Peyer's patch (tissue), 4 donors: ENCODE data around the gene APRT. TPM values are rescaled to one million over a fixed set of nuclear protein-coding genes. Genes with fewer than 3 reads are reported as not detected.

ENCODE experiments used
- DNase-seq, 3 donors: peaks; one replicate each; pipeline ENCODE4 v3.0.0-alpha.2; 2017 to 2019
- H3K27ac ChIP-seq, 4 donors: fragments of 200-600 bp; sonication (generic); one replicate each; pipeline ENCODE4 v1.5.1; 2016 to 2019
- H3K27me3 ChIP-seq, 2 donors: fragments of 200-600 bp; sonication (generic); one replicate each; pipeline ENCODE4 v1.5.1; 2019
- H3K36me3 ChIP-seq, 3 donors: fragments of 200-600 bp; sonication (generic); one replicate each; pipeline ENCODE4 v1.5.1; 2016 to 2019
- H3K4me1 ChIP-seq, 4 donors: fragments of 200-600 bp; sonication (generic); one replicate each; pipeline ENCODE4 v1.5.1; 2016 to 2019
- H3K4me3 ChIP-seq, 4 donors: fragments of 200-600 bp; sonication (generic); 1 replicate in 3 of 4; 2 replicates in 1 of 4; pipeline ENCODE4 v1.5.1; 2016 to 2019; ENCODE audit warnings: mild to moderate bottlenecking in 1 of 4
- H3K9me3 ChIP-seq, 4 donors: fragments of 200-600 bp; sonication (generic); one replicate each; pipeline ENCODE4 v1.5.1; 2016 to 2019; ENCODE audit warnings: mild to moderate bottlenecking in 1 of 4
- CTCF ChIP-seq, 6 experiments: fragments of 450-650 bp in 4 of 6; fragments of 200-600 bp in 2 of 6; sonication (generic) in 1 of 6; IDR thresholded peaks; one replicate each; pipeline ENCODE4 v1.5.1; 2017 to 2019; ENCODE audit warnings: antibody characterized with exemption in 6 of 6, mild to moderate bottlenecking in 3 of 6, moderate library complexity in 1 of 6
- POLR2A ChIP-seq, 2 donors: fragments of 450-650 bp; IDR thresholded peaks; one replicate each; pipeline ENCODE4 v1.5.1; 2017; ENCODE audit warnings: antibody characterized with exemption in 2 of 2, mild to moderate bottlenecking in 2 of 2, moderate library complexity in 2 of 2
- total RNA-seq, 4 donors: library from RNA; depleted of rRNA; stranded (reverse); fragments of >200 nt; gene quantifications; one replicate each; pipeline ENCODE4 v1.1.0, GENCODE V29; 2016

The APRT gene
- total RNA-seq, 4 donors from 2014 or later = 109 to 190 (median 122) TPM

GRCh38 chr16:88812513-88813268, 963 bp upstream of the APRT start:
- Histone ChIP-seq H3K27me3 (no peaks in the 10 kb centered on the region), H3K4me3 (peak overlapping the region; percentile 77 to 91 (median 84)), H3K27ac (peak overlapping the region; percentile 93 to 97 (median 94)), H3K4me1 (peaks cover 0 to 29% (median 19%) of the 10 kb centered on the region in 4 donors), H3K9me3 (no peaks in the 10 kb centered on the region), H3K36me3 (peaks cover 0 to 18% (median 0%) of the 10 kb centered on the region in 3 donors)
- TF ChIP-seq POLR2A (IDR thresholded peaks at IDR 0.05) (no peak), CTCF (IDR thresholded peaks at IDR 0.05) (no peak)
- DNase-seq = no peak

GRCh38 chr16:88810912-88811768, 588 bp downstream of the APRT start:
- Histone ChIP-seq H3K4me1 (peaks cover 0 to 29% (median 19%) of the 10 kb centered on the region in 4 donors), H3K4me3 (peak overlapping the region; percentile 77 to 91 (median 84)), H3K36me3 (peaks cover 0 to 18% (median 0%) of the 10 kb centered on the region in 3 donors), H3K9me3 (no peaks in the 10 kb centered on the region), H3K27ac (peak overlapping the region; percentile 93 to 97 (median 94)), H3K27me3 (no peaks in the 10 kb centered on the region)
- no peak for TF ChIP-seq CTCF (IDR thresholded peaks at IDR 0.05)
- TF ChIP-seq POLR2A (IDR thresholded peaks at IDR 0.05) = peak; percentile 42 to 61
- DNase-seq = peak; percentile 68 to 86 (median 84)

- peaks cover 0 to 29% (median 19%) of the 10 kb centered on the region in 4 donors for H3K4me1 ChIP-seq
- no peak for DNase-seq
- peak overlapping the region; percentile 93 to 97 (median 94) for H3K27ac ChIP-seq
- no peaks in the 10 kb centered on the region for H3K9me3 ChIP-seq
- H3K27me3 ChIP-seq = no peaks in the 10 kb centered on the region
- peaks cover 0 to 18% (median 0%) of the 10 kb centered on the region in 3 donors for H3K36me3 ChIP-seq
- peak overlapping the region; percentile 77 to 91 (median 84) for H3K4me3 ChIP-seq
- TF ChIP-seq CTCF (IDR thresholded peaks at IDR 0.05) (no peak), POLR2A (IDR thresholded peaks at IDR 0.05) (no peak)
Measured at GRCh38 chr16:88810166-88810911, 1.4 kb downstream of the APRT start.

GRCh38 chr16:88809676-88810165, 2.0 kb downstream of the APRT start:
- no peak for DNase-seq
- TF ChIP-seq CTCF (IDR thresholded peaks at IDR 0.05) (no peak), POLR2A (IDR thresholded peaks at IDR 0.05) (no peak)
- H3K9me3 ChIP-seq = no peaks in the 10 kb centered on the region
- no peaks in the 10 kb centered on the region for H3K27me3 ChIP-seq
- peaks cover 0 to 18% (median 0%) of the 10 kb centered on the region in 3 donors for H3K36me3 ChIP-seq
- peak overlapping the region in 2 of 4 donors; percentile 94 to 97 for H3K27ac ChIP-seq
- H3K4me1 ChIP-seq = peaks cover 0 to 34% (median 20%) of the 10 kb centered on the region in 4 donors
- peak overlapping the region in 1 of 4 donors; percentile 86 for H3K4me3 ChIP-seq
